ENCODE results near the gene BTBD6.

BTBD6 gene

DNA sequence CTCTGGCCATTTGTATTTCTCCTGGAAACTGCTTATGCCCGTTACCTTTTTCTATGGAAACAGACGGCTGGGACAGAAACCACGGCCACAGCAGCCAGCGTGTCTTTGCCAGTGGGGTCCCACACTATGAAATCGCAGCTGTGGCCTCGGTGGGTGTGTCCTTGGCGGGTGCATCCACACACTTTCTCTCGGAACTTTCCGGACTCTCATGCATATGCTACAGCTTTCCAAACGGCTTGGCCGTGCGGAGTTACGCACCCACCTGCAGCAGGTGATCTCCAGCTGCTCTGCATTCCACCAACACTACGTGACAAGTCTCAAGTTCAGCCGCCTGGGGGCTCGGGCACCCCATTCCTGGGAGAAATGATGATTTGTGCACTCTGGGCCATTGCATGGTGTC lies 1.3 kb upstream of the BTBD6 start:
- Mint-ChIP-seq H3K27ac (no peak overlapping the region), H3K27me3 (no peaks in the 10 kb centered on the region), H3K4me3 (no peak overlapping the region), H3K36me3 (ENCODE audit: low read depth) (peaks cover 25% of the 10 kb centered on the region), H3K9me3 (no peaks in the 10 kb centered on the region), H3K4me1 (ENCODE audit: low read depth) (peaks cover 37% of the 10 kb centered on the region)

DNA sequence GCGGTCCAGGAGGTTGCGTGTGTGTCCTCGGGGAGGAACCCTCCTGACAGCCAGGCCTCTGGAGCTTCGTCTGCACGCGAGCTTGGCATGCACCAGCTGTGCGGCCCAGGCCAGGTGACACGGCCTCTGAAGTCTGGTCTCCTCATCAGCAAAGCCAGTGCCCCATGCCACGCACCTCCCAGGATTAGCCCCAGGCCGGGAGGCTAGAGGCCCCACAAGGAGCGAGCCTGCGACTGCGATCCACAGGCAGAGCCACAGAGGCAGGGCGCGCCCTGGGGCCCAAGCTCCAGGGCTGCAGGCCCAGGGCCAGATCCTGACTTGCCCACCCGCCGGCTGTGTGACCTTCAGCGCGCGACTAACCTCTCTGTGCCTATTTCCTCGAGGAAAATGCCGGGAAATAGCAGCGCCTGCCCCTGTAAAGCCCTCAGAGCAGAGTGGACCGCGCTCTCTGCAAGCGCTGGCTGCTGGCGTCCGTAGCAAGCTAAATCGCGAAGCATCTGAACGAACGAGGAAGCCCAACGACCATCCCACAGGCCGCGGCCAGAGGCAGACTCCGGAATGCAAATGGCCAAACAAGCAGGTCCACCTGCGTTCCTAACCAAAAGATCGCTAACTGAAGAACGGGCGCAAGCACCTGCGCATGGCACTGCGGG lies 492 bp upstream of the BTBD6 start:
- Mint-ChIP-seq H3K36me3 (ENCODE audit: low read depth) (peaks cover 25% of the 10 kb centered on the region), H3K27me3 (no peaks in the 10 kb centered on the region), H3K9me3 (no peaks in the 10 kb centered on the region), H3K4me1 (ENCODE audit: low read depth) (peaks cover 37% of the 10 kb centered on the region), H3K27ac (no peak overlapping the region), H3K4me3 (peak overlapping the region; percentile 77)

DNA sequence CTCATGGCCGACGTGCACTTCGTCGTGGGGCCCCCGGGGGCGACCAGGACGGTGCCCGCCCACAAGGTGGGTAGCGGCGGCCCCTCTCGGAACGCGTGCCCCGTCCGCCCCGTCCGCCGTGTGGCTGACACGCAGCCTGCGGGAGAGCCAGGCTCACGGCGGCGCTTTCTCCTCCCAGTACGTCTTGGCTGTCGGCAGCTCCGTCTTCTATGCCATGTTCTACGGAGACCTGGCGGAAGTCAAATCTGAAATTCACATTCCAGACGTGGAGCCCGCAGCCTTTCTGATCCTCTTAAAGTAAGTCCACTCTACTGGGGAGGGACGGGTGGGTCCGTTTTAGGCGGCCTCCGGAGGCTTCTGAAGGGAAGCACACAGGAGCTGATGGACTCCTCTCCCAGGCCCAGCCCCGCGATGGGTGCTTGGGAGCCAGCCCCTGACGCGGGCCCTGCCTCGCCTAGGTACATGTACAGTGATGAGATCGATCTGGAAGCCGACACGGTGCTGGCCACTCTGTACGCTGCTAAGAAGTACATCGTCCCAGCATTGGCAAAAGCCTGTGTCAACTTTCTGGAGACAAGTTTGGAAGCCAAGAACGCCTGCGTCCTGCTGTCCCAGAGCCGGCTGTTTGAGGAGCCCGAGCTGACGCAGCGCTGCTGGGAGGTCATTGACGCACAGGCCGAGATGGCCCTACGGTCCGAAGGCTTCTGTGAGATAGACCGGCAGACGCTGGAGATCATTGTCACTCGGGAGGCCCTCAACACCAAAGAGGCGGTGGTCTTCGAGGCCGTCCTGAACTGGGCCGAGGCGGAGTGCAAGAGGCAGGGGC lies 1.1 kb downstream of the BTBD6 start:
- H3K4me3 Mint-ChIP-seq, result peak overlapping the region; percentile 81
- H3K4me1 Mint-ChIP-seq (ENCODE audit: low read depth), result peaks cover 35% of the 10 kb centered on the region
- H3K9me3 Mint-ChIP-seq, result no peaks in the 10 kb centered on the region
- H3K27me3 Mint-ChIP-seq, result no peaks in the 10 kb centered on the region
- H3K36me3 Mint-ChIP-seq (ENCODE audit: low read depth), result peaks cover 22% of the 10 kb centered on the region
- H3K27ac Mint-ChIP-seq, result peak overlapping the region; percentile 70

GRCh38 chr14:105250008-105250366 lies 1.7 kb downstream of the BTBD6 start:
- H3K4me1 Mint-ChIP-seq (ENCODE audit: low read depth), result peaks cover 33% of the 10 kb centered on the region
- H3K36me3 Mint-ChIP-seq (ENCODE audit: low read depth), result peaks cover 17% of the 10 kb centered on the region
- H3K4me3 Mint-ChIP-seq, result peak overlapping the region; percentile 81
- H3K27me3 Mint-ChIP-seq, result no peaks in the 10 kb centered on the region
- no peak overlapping the region for H3K27ac Mint-ChIP-seq
- H3K9me3 Mint-ChIP-seq, result no peaks in the 10 kb centered on the region

DNA sequence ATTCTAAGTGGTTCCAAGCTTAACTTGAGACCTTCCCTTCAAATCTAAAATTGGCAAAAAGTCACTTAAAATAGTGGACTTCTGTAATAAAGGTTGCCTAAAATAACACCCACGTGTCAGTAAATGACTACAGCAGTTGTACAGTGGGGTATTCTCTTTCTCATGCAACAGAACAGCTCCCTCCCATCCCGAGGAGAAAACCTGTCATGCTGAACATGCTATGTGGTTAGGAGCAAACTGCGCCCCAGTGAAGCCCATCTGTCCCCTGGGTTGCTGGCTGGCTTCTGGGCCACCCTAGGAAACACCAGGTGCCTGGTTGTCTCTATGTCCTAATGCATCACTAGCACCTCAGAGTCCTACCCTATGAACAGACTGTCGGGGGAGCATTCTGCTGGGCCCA lies 2.7 kb downstream of the BTBD6 start:
- H3K9me3 Mint-ChIP-seq, result no peaks in the 10 kb centered on the region
- no peaks in the 10 kb centered on the region for H3K27me3 Mint-ChIP-seq
- no peak overlapping the region for H3K4me3 Mint-ChIP-seq
- no peak overlapping the region for H3K27ac Mint-ChIP-seq
- peaks cover 28% of the 10 kb centered on the region for H3K4me1 Mint-ChIP-seq (ENCODE audit: low read depth)
- H3K36me3 Mint-ChIP-seq (ENCODE audit: low read depth), result peaks cover 17% of the 10 kb centered on the region

DNA sequence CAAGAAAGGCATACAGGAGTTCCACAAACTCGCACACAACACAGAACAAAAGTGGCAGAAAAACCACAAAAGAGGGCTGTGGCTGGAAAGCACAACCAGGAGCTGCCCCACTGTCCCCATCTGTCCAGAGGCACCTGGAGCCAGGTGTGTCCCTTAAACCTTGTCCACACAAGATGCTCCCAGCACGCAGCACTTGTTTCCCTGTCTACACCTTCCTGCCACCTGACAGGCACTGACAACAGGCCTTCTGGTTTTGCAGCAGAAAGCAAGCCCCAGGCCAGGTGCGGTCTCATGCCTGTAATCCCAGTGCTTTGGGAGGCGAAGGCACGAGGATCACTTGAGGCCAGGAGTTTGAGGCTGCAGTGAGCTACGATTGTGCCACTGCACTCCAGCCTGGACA lies 3.6 kb downstream of the BTBD6 start:
- Mint-ChIP-seq H3K9me3 (no peaks in the 10 kb centered on the region), H3K4me3 (no peak overlapping the region), H3K4me1 (ENCODE audit: low read depth) (peaks cover 24% of the 10 kb centered on the region), H3K27ac (no peak overlapping the region), H3K36me3 (ENCODE audit: low read depth) (peaks cover 17% of the 10 kb centered on the region), H3K27me3 (no peaks in the 10 kb centered on the region)

DNA sequence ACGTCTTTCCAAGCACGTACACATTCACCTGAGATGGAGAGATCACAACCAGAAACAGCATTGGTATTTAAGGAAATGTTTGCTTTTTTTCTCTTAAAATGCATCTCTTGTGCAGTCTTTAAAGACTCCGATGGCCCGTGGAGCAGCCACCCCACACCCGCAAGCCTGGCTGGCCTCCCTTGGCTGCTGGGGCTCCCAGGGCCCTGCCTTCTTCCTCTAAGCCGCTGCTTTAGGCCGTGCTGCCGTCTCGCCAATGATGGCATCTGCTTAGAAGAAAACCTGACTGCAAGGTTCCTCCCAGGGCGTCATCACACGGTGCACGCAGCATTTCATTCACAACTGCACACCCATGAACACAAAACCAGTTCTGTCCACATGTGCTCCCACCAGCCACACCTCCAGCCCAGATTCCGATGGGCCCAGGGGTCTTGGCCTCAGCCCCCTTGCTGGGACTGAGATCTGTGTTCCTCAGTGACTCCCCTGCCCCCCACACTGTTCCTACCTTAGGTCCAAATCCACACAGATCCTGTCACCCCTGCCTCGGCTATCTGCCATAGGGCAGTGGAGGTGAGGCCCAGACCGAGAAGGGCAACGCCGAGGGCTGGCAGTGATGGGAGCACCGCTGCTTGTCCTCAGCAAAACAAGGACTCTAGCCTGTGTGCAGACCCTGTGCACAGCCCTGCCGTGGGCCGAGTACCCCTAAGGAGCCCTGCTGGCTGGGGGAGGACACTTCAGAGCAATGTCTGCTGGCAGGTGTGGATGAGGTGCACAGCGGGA lies 4.4 kb downstream of the BTBD6 start:
- Mint-ChIP-seq H3K27ac (no peak overlapping the region), H3K9me3 (no peaks in the 10 kb centered on the region), H3K36me3 (ENCODE audit: low read depth) (peaks cover 17% of the 10 kb centered on the region), H3K4me1 (ENCODE audit: low read depth) (peaks cover 17% of the 10 kb centered on the region), H3K27me3 (no peaks in the 10 kb centered on the region), H3K4me3 (no peak overlapping the region)

DNA sequence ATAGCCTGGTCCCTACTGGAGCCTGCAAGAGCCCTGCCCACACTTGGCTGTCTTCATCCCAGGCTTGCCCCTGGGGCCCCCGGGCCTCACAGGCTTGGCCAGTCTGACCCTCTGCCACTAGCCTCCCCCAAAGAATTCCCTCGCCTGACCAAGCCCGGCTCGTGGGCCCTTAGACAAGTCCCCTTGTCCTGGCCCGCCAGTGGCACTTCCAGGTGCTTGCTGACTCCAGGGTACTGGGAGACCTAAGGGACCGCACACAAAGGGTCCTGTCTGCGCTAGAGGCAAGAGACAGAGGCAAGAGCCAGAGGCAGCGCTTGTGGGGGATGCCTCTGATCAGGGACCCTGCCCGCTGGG lies 5.0 kb downstream of the BTBD6 start:
- Mint-ChIP-seq H3K9me3 (no peaks in the 10 kb centered on the region), H3K4me1 (ENCODE audit: low read depth) (peaks cover 13% of the 10 kb centered on the region), H3K36me3 (ENCODE audit: low read depth) (peaks cover 17% of the 10 kb centered on the region), H3K4me3 (no peak overlapping the region), H3K27ac (no peak overlapping the region), H3K27me3 (no peaks in the 10 kb centered on the region)

DNA sequence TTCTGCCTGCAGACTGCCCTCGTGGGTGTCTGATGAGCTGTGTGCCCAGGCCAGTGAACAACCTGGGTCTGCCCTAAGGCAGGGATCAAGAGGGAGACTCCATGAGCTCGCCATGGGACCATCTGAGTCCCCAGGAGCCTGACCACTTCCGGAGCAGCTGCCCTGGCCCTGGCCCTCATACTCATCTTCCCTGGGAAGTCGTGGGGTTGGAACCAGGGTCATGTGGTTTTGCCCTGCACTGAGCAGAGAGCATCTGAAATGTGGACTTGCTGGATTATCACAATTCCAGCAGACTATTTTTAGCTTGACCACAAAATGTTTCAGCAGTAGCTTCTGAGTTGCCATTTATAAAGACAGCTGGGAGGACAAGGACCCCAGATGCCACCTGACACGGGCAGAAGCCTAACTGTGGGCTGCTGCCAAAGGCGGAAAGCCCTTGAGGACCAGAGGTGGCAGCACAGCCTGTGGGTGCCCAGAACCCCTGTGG lies 6.7 kb downstream of the BTBD6 start:
- Mint-ChIP-seq H3K36me3 (ENCODE audit: low read depth) (peaks cover 9% of the 10 kb centered on the region), H3K9me3 (no peaks in the 10 kb centered on the region), H3K4me3 (no peak overlapping the region), H3K4me1 (ENCODE audit: low read depth) (peaks cover 3% of the 10 kb centered on the region), H3K27ac (no peak overlapping the region), H3K27me3 (no peaks in the 10 kb centered on the region)

DNA sequence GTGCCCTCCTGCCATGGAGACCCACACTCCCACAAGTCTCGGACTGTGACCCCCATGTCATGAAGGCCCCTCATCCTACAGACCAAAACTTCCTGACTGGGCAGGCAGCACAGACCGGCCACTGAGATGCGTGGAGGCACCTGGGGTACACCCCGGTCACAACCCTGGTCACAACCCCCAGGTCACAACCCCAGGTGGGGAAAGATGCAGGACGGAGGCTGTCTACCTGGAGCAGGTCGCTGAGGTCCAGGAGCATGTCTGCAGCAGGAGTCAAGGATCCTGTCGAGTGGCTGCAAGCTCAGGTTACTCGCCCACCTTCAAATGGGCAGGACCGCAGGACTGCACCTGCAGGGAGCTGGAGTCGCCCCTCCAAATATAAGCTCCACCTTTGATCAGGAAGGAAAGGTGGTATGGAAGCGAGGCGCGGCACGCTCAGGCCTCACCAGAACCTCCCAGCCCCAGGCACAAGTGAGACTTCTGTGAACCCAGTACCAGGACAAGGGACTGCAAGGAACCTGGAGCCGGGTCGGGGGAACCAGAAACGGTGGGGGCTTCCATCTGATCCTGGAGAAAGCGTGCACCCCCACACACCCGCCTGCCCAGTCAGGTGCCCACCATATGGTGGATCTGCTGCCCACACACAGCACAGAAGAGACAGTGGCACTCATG lies 8.1 kb downstream of the BTBD6 start:
- H3K4me3 Mint-ChIP-seq, result no peak overlapping the region
- no peak overlapping the region for H3K27ac Mint-ChIP-seq

DNA sequence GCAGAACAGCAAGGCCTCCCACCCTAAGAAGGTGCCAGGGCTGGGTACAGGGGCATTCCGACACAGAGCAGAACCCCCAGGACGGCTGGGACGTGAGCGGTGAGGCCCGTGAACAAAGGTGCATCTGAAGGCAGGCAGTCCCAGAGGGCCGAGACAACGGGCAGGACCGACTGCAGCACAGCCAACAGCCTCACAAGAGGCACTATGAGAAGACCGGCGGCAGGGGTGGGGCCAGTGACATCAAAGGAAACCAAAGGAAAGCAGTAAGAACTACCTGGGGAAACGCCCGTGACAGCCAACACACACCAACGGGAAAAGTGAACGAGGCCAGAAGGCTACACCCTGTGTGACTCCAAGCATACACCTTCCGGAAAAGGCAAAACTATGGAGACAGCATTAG lies 9.1 kb downstream of the BTBD6 start:
- Mint-ChIP-seq H3K9me3 (no peaks in the 10 kb centered on the region), H3K27me3 (no peaks in the 10 kb centered on the region), H3K4me3 (no peak overlapping the region), H3K27ac (no peak overlapping the region), H3K36me3 (ENCODE audit: low read depth) (no peaks in the 10 kb centered on the region), H3K4me1 (ENCODE audit: low read depth) (no peaks in the 10 kb centered on the region)

More for the DNA sequence above, 8.1 kb downstream of the BTBD6 start:
- Mint-ChIP-seq H3K4me1 (ENCODE audit: low read depth) (no peaks in the 10 kb centered on the region), H3K36me3 (ENCODE audit: low read depth) (no peaks in the 10 kb centered on the region), H3K27me3 (no peaks in the 10 kb centered on the region), H3K9me3 (no peaks in the 10 kb centered on the region)

GRCh38 chr14:105258846-105259245 lies 10.5 kb downstream of the BTBD6 start:
- Mint-ChIP-seq H3K9me3 (no peaks in the 10 kb centered on the region), H3K27ac (no peak overlapping the region), H3K27me3 (no peaks in the 10 kb centered on the region), H3K4me1 (ENCODE audit: low read depth) (no peaks in the 10 kb centered on the region), H3K36me3 (ENCODE audit: low read depth) (peaks cover 2% of the 10 kb centered on the region), H3K4me3 (no peak overlapping the region)

DNA sequence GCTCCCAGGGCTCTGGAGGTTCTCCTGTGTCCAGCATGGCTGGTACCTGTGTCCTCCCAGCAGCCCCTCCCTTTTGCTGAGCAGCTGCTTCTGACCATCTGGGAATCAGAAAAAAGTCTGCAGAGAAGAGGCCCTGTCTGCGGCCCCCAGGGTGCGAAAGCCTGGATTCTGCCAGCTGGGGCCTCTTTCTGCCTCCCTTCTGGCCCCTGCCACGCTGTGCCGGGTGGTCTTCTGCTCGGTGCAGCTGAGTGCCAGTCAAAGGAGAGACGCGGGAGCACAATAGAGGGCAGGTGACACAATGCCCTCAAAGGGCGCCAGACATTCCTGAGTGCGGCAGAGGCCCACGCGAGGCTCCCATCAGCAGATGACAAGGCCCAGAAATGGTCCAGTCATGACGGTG lies 12.6 kb downstream of the BTBD6 start:
- H3K9me3 Mint-ChIP-seq, result no peaks in the 10 kb centered on the region
- H3K4me3 Mint-ChIP-seq, result no peak overlapping the region
- no peaks in the 10 kb centered on the region for H3K4me1 Mint-ChIP-seq (ENCODE audit: low read depth)
- peaks cover 9% of the 10 kb centered on the region for H3K36me3 Mint-ChIP-seq (ENCODE audit: low read depth)
- H3K27ac Mint-ChIP-seq, result no peak overlapping the region
- H3K27me3 Mint-ChIP-seq, result no peaks in the 10 kb centered on the region

DNA sequence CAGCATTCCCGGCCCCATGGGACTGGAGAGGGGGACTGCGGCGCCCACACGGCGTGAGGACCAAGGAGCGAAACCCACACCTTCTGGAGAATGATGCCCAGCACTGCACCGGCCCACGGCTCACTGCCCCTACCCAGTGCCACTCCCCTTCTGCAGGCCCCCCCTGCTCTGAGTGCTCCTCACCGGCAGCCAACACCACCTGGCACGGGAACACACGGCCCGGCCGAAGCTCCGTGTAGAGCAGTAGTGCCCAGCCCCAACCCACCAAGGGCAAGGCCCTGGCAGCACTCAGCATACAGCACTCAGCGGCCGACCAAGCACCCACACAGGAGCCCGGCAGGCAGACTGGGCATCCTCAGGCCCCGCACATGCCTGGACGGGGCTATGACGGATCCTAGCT lies 13.4 kb downstream of the BTBD6 start:
- H3K9me3 Mint-ChIP-seq, result no peaks in the 10 kb centered on the region
- H3K36me3 Mint-ChIP-seq (ENCODE audit: low read depth), result peaks cover 10% of the 10 kb centered on the region
- no peaks in the 10 kb centered on the region for H3K4me1 Mint-ChIP-seq (ENCODE audit: low read depth)
- no peaks in the 10 kb centered on the region for H3K27me3 Mint-ChIP-seq
- no peak overlapping the region for H3K4me3 Mint-ChIP-seq
- H3K27ac Mint-ChIP-seq, result no peak overlapping the region

Data from stimulated activated naive CD8-positive, alpha-beta T cell treated with anti-CD3 and anti-CD28 coated beads, Interleukin-15, Interleukin-2, amounts not matched to agents 100 ng/mL and 50 ng/mL, for 24 hours (primary cell).